Heart left ventricle (tissue), 13 donors: ENCODE data around the gene PDPR.

ENCODE experiments used
- CTCF ChIP-seq, 12 donors: fragments of 200-600 bp; sonication (generic) in 4 of 12; IDR thresholded peaks; one replicate each; pipeline versions ENCODE4 v1.5.0 to v1.8.0; 2018 to 2022; ENCODE audit warnings: antibody characterized with exemption in 12 of 12, mild to moderate bottlenecking in 5 of 12
- POLR2A ChIP-seq, 2 donors: fragments of 450-650 bp; IDR thresholded peaks; one replicate each; pipeline ENCODE4 v1.6.1; 2017; ENCODE audit warnings: antibody characterized with exemption in 2 of 2, mild to moderate bottlenecking in 2 of 2, moderate library complexity in 2 of 2
- donor health status: ischemic (EF 13 %, LVEDD 7.1; RV severe dilation, severe dysfunction).
- donor health status: DM: no; HTN: yes; CAD: no.
- donor health status: DM: no; HTN: no; CAD: no.
- donor health status: ischemic (EF 25% LVEDD 6.9; RV normal size, moderate dysfunction).
- donor health status: ischemic (EF 25% LVEDD 5.7; RV mildly dilated, moderate dysfunction).
- donor health status: ischemic (EF 35%, LVEDD 5.7; RV mildly dilated, moderate dysfunction).
- donor health status: nonischemic (EF 11% LVEDD 7.7; RV severe dilation, severe dysfunction).
- donor health status: DM: yes; HTN: yes; CAD: no.
- donor health status: PGD.
- donor health status: ischemic (EF 29% LVEDD 5.4; RV normal size, mild dysfunction).
- donor health status: nonischemic (EF 23%, LVEDD 6.1; RV moderate dilation, normal function).

DNA sequence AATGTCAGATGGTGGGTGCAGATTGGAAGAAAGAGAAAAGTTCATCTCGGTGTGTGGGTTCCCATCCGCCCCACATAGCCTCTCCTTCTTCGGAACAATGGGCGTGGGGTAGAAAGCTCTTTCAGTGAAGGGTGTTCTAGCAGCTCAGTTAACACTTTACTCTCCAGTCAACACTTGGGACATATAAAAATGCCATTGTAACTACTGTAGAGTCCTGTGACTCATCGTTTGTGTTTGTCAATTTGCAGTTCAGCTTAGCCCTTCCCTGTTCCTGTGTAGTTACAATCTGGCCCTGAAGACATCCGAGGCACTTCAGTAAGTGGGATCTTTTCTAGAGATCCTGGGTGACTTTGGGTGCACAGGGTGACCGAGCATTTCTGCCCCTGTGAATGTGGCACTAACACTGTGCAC, 47.9 kb downstream of the PDPR start:
- TF ChIP-seq CTCF (IDR thresholded peaks at IDR 0.05) = no peak
- TF ChIP-seq POLR2A (IDR thresholded peaks at IDR 0.05) = no peak
